GM20431 (cell line): ENCODE results near the gene CDK19.
"Not testable (repeated sequence)": the region's sequence is repeated elsewhere in the genome, so short reads cannot be mapped to it uniquely, and the experiment has no call there.

Experiments used
- in situ Hi-C: fragments of 300-500 bp; cut with MseI, MboI; formaldehyde crosslinking; loops from one replicate; pipeline ENCODE4 v1.15.0; 2020; ENCODE audit warnings: low sequenced_read_pairs; ENCODE audit not compliant: unreplicated experiment

CDK19 gene

DNA sequence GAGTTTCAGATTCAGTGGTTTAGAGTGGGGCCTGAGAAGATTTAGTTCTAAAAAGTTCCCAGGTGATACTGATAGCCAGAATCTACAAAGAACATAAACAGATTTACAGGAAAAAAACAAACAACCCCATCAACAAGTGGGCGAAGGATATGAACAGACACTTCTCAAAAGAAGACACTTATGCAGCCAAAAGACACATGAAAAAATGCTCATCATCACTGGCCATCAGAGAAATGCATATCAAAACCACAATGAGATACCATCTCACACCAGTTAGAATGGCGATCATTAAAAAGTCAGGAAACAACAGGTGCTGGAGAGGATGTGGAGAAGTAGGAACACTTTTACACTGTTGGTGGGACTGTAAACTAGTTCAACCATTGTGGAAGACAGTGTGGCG lies 214.6 kb downstream of the CDK19 start:
- in situ Hi-C loops, result not testable (repeated sequence)

DNA sequence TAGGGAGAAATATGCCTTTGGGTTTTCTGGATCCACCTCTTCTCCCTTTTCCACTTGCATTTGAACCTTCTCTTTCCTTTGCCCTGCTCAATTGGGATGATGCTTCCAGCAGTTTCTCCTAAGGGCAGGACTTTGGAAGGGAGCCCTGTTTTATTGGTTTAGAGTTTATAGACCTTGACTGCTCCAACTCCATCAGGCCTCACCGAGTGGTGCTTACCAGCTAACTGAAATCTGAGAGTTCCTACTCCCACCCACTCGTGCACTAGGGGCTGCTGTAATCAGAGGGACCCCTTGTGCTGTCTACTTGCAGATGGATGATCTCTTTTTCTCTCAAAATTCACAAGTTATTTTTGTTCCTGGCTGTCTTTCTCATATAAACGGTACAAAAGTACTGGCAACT lies 217.5 kb downstream of the CDK19 start:
- in situ Hi-C loops, result no loop called here

DNA sequence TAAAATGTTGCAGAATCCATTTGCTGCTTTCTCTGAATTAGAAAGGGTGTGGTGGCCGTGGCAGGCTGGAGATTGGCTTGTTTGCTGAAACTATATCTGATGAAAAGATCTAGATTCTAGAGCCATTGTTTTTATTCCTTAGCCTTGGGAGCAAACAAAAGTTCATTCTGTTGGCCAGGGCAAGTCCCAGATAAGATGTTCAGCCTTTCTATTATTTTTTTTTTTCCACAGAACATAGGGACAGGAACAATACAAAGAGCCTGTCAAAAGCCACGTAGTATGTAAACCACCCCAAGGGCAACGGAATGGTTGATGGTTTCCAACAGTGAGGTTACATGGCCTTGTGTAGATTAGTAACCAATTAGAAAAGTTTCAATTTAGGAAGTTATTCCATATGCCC lies 218.9 kb downstream of the CDK19 start:
- in situ Hi-C loops, result no loop called here

DNA sequence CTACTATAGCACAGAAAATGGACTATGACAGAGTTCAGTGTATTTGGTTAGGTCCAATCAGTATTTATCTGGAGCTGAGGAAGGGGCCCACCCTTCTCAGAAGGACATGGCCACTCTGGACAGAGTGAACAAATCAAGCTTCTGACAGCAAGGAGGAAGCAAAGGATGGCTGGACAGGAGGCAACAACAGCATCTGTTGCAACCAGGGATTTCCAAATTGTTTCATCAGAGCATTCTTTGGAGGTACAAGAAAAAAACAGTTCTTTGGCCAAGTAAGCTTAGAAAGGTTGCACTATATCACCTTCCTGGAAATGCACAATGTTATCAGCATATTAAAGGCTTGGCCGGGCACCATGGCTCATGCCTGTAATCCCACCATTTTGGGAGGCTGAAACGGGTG lies 220.2 kb downstream of the CDK19 start:
- in situ Hi-C loops, result no loop called here

DNA sequence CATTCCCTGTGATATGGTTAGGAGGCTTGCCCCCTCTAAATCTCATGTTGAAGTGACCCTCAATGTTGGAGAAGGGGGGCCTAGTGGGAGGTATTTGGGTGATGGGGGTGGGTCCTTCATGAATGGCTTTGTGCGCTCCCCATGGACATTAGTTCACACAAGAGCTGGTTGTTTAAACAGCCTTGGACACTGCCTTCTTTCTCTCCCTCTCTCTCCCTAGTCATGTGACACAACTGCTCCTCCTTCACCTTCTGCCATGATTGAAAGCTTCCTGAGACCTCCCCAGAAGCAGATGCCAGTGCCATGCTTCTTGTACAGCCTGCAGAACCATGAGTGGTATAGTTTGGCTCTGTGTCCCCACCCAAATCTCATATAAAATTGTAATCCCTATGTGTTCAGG lies 221.6 kb downstream of the CDK19 start:
- in situ Hi-C loops, result no loop called here

DNA sequence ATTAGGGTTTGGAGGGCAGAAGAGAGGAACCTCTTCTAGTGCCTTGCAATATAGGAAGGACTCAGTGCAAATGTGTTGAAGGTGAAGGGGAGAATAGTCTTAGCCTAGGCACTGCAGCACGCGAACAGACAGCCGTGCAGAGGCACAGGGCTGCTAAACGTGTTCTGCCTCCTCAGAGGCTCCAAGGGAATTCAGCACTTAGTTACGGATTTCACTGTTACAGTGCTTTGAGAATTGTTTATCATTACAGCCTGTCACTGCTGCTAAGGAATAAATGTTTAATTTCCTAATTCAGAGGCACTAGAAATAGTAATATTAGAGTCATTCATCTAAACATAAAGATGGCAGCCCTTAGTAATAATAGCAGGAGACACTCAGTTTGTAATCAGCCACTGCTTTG lies 222.5 kb downstream of the CDK19 start:
- in situ Hi-C loops, result no loop called here

DNA sequence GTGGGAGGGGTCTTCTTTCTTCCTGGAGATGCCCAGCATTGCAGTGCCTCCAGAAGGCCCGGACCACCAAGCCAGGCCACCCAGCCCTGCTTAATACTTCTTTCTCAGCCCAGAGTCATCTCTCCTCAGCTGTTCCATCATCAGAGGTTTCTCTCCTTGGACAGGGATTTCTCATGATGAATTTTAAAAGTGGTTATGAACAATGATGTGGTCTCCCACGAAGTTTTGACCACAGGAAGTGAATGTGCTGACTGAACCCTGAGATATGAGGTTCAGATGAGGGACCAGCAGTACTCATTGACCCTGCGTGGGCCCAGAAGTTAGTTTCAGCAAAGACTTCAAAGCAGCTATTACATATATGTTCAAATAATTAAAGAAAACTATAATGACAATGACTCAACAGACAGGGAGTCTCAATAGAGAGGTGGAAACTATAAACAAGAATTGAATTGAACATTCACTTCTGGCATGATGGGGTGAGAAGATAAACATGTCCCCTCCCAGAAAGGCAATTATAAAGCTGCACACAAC lies 224.4 kb downstream of the CDK19 start:
- in situ Hi-C loops, result no loop called here

DNA sequence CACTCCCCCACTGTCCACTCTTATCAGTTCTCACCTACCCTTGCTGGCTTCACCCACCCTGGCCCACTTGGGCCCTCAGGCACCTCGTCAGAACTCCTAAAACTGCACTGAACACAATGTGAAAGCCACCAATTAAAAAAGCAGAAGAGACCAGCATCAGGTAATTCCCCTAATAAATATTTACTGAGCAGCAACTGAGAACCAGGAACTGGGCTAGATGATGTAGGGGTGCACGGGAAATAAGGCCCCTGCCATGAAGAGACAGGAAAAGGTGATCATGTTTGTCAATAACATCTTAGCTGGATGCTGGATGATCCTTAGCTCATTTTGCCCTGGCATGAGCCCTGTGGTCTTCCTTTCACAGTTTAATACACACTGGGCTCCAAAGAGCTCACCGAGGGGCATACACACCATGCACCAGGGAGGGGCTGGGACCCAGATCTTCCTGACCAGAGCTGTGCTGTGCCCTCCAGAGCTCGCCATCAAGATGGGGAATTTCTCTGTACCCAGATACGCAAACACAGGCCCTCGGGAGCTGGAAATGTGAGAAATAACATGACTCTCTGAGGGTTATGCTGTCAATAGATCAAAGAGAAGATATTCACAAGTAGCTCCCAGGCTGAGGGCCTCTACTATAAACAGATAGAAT lies 225.3 kb downstream of the CDK19 start:
- in situ Hi-C loops, result no loop called here

DNA sequence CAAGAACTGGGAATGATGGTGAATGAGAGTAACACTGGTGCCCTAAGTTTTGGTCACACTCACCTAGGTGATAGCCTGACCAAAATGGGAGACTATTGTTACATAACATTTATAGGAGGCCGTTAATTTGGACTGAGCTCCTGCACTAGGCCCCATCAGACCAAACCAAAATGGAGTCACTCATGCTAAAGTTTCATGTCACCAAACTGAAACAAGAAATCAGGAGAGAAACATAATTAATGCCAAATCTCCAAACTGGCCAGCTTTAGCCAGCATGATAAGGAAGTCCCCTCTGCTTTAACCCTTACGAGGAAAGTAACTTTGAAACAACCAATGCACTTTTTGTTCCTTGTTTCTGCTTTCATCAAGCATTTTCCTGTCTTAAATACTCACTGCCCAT lies 227.9 kb downstream of the CDK19 start:
- in situ Hi-C loops, result no loop called here

DNA sequence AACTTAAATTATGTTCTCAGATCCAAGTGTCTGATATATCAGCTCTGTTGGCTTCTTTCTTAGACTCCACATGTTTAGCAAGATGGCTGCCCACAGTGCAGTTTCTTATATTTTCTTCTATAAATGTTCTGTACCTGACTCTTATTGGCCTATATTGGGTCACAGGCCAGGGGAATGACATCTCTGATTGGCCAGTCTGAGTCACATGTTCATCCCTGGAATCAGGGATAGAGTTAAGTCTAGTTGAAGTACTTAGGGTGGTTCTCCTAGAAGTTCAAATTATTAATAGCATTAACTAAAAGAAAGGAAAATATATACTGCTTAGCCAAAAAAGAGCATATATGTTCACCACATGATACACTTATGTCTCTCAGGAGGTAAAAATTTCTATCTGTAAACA lies 233.6 kb downstream of the CDK19 start:
- in situ Hi-C loops, result no loop called here

DNA sequence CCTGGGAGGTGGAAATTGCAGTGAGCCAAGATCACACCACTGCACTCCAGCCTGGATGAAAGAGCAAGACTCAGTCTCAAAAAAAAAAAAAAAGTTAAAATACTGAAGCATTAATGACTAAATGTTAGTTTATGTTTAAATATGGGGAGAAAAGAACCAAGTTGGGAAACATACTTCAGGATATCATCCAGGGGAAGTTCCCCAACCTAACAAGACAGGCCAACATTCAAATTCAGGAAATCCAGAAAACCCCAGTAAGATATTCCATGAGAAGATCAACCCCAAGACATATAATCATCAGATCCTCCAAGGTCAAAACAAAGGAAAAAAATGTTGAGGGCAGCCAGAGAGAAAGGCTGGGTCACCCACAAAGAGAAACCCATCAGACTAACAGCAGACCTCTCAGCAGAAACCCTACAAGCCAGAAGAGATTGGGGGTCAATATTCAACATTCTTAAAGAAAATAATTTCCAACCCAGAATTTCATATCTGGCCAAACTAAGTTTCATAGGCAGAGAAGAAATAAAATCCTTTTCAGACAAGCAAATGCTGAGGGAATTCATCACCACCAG lies 237.6 kb downstream of the CDK19 start:
- in situ Hi-C loops, result not testable (repeated sequence)

DNA sequence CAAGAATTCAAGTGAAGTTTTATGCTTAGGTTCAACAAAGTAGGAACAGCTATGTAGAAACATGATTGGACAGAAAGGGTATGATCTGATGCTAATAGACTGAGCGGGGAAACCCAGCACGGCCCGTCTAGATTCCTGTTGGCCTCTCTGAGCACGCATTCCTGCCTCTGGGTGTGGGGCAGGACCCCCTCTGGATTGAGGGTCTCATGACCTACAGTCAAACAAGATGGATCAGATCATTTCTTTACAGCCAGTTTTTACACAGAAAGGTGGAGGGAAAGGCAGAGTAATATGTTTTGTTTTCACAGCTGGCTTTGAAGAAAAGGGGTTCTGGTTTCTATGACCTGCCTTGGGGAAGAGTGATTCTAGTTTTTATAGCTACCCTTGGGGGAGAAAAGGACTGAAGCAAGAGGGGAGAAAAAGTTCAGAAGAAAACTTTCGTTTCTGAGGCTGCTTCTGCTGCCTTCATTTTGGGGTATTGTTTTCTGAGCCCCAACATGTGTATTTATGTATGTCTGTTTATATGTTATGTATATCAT lies 239.3 kb downstream of the CDK19 start:
- in situ Hi-C loops, result no loop called here

DNA sequence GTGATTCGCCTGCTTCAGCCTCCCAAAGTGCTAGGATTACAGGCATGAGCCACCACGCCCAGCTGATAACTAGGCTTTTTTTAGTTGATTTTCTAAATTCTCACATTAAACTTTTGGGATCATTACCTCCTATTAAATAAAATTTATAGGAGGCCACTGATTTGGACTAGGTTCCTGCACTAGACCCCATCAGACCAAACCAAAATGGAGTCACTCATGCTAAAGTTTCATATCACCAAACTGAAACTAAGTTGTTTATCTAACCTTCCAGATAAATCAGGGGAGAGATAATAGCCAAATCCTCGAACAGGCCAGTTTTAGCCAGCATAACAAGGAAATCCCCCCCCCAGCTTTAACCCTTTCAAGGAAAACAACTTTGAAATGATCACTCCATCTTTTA lies 240.5 kb downstream of the CDK19 start:
- in situ Hi-C loops, result no loop called here

DNA sequence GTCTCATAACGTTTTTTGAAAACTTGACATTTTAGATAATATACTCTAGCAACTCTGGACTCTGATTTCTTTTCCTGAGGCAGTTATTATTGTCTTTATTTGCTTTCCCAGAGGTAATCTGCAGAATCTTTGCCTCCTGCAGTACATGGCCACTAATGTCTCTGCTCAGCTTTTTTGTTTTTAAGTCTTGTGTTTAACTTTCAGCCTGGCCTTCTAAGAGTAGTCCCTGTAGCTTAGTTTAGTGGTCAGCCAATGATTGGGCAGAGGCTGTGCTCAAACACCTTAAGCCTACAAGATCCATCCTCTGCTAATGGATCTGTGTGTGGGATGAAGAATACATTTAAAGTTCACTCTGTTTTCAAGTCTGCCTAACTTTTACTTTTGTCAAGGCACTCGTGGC lies 241.7 kb downstream of the CDK19 start:
- in situ Hi-C loops, result no loop called here

DNA sequence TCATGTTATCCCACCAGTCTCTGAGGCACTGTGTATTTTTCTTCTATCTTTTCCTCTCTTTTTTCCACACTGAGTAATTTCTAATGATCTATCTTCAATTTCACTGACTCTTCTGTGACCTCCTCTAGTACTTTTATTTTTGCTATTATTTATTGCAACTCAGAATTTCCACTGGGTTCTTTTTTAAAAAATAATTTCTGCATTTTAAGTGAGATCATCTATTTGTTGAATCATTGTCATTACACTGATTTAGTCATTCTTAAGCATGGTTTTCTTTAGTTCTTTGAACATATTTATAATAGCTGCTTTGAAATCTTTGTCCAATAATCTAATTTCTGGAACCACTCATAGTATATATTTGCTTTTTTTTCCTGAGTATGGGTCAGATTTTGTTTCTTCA lies 242.1 kb downstream of the CDK19 start:
- in situ Hi-C loops, result no loop called here

DNA sequence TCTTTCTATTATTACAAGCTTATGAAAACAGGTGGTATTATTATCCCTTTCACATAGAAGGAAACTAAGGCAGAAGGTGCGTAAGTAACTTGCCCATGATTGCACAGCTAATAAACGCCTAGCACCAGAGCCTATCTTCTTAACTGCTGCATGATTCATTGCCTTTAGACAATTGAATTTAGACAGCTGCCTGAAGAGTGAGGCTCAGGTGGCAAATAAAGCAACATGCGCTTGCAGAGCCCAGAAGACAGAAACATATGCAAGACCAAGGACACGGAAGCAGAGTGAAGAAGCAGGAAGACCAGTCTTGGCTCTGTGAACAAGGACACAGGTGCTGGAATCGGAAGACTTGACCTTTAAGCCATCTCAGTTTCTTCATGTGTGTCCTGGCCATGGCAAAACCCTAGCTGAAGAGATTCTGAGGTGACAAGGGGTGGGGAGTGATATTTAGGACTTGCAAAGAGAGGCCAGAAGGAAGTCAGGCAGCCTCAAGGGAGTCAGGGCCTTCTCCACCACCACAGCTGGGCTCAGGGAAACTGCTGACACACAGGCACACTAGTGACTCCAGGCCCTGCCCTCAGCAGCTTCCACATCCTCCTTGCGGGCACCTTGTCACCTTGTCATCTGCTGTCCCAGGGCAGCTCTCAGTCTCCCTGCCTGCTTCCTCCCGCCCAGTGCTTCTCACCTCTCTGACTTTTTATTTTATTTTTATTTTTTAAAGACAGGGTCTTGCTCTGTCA lies 247.1 kb downstream of the CDK19 start:
- in situ Hi-C loops, result no loop called here

DNA sequence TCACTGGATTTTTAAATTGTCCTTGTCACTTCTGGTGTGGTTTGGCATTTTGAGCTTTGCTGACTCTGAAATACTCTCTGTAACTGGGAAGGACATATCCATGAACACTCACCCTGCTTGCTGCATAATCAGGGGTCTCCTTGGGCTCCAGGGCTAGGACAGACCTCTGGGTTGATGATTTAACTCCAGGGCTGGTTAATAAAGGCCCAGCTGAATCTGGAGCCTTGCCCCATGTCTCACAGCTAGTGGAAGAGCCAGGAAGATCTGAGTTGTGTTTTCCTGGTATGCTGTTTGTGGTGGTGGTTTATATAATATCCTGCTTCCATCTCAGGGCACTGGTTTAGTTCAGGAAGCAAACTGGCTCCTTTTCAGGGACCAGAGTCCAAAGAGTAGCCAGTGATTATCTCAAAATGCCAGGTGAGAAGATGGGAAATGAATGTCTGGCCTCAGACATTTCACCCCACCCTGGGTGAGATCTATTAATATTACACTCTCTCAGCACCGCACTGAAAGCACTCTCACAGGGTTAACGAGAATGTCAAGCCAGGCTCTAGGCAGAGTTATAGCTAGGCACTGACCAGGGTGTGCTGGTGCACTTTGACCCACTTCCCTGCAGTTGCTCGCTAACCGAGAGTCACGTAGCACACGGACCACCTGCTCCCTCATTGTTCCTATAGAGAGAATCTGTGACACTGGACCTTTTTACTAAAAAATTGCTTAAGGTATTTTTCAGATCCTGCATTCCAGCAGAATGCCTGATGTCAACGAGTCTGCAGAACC lies 248.7 kb downstream of the CDK19 start:
- in situ Hi-C loops, result no loop called here

DNA sequence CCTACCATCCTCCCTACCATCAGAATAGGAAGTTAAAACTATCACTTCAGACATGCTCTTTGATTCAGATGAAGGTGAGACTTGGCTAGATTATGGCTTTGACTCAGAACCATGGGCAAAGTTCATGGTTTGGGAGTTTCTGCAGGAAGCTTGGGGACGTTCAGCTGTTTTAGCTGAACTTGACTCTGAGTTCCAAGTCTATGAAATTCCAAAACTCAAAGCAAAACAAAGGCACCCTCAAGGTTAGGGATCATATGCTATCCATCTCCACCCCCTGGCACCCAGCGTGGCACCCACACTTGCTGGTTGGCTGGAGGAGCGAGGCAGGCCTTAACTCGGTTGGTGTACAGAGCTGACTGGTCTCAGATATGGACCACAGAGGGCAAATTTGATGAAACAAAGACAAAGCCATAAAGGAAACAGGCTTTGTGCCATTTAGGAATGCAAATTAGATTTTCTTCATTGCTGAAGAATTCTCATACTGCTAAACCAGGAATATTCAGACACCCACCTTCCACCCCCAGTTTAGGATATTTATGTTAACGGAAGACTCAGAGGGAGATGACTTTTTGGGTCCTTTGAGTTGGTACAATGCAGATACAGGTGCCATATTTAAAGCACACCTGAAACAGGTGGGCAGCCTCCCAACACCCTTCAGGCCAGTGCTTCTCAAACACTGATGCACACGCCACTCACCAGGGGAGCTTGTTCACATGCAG lies 250.4 kb downstream of the CDK19 start:
- in situ Hi-C loops, result no loop called here

DNA sequence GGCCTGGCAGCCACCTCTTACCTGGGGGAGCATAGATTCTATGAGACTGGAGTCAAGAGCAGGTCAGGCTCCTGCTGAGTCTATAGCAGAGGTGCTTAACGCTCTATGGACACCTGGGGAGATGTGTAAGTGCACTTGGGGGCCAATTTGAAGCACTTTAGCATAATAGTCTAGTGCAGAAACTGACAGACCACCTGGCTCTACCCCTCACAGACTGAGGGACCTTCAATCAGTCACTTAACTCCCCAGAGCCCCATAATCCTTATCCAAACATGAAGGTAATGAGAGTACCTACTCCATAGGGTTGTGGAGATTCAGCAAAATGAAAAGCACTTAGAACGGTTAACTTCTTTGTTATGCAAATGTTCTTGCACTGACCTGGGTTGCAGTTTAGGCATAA lies 251.6 kb downstream of the CDK19 start:
- in situ Hi-C loops, result no loop called here
